ENCODE data around the gene MRPL4.

MRPL4 gene

DNA sequence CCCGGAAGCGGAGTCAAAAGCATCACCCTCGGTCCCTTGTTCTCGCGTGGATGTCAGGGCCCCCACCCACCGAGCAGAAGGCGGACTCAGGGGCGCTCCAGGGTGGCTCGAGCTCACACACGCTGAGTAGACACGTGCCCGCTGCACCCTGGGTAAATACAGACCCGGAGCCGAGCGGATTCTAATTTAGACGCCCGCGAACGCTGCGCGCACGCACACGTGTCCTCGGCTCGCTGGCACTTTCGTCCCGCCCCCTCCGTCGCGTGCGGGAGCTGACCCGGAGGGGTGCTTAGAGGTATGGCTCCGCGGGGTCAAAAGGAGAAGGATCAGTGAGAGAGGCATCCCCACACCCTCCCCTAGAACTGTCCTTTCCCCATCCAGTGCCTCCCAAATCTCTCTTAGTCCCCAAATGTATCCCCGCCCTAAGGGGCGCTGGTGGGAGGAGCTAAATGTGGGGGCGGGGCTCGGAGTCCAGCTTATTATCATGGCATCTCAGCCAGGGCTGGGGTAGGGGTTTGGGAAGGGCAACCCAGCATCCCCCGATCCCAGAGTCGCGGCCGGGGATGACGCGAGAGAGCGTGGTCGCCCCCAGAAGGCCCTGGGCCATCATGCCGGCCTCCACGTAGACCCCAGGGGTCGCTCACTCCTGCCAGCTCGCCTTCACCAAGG is 37.3 kb downstream of the MRPL4 start:
- peak; percentile 75 for DNase-seq (ENCODE audit: low spot score)

DNA sequence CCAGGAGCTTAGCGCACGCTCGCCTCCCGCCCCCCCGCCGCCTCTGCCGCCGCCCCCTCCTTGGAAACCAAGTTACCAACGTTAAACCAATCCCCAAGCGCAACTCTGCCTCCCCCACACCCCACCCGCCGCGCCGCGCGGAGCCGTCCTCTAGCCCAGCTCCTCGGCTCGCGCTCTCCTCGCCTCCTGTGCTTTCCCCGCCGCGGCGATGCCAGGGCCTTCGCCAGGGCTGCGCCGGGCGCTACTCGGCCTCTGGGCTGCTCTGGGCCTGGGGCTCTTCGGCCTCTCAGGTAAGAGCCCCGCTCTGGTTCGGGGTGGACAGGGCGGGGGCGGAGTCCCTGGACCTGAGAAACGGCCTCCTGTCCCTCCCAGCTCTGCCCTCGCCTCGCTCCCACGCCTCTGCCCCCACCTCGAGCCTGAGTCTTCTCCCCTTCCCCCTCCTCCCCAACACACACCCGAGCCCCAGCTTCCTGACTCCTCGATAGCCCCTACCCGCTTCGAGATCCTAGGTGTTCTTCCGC is 37.9 kb downstream of the MRPL4 start, which contains the start of gene ICAM5:
Gene ICAM5 (plus strand): TSS at position 117 of the 521 bp plus-strand sequence. CDS start 92 bp downstream, at position 209.
- peak; percentile 55 for DNase-seq (ENCODE audit: low spot score)

DNA sequence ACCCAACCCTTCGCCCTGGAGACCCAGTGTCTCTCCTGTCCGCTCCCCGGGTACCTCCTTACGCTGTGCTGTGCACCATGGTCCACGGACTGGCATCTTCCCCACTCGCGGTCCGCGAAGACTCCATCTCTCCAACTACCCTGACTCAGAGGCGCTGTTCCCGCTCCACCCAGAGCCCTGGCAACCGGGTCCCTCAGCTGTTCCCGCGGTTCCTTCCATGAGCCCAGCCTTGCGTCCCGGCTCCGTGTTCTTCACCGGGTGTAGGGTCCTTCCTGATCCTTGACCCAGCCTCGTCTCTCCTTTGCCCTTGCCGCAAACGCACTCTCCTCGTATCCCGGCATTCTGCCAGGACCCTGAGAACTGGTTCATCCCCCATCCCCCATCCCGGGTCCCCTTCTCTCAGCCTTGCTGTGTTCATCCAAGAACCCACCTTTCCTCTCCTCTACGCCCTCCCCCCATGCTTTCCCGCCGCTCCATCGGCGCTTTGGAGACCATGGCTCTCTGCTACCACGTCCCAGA is 38.4 kb downstream of the MRPL4 start:
- peak; percentile 31 for DNase-seq (ENCODE audit: low spot score)

GRCh38 chr19:10290876-10291553 is 39.0 kb downstream of the MRPL4 start:
- peak; percentile 85 for DNase-seq (ENCODE audit: low spot score)

GRCh38 chr19:10291554-10292205 is 39.7 kb downstream of the MRPL4 start:
- DNase-seq (ENCODE audit: low spot score) = no peak

GRCh38 chr19:10292206-10292788 is 40.3 kb downstream of the MRPL4 start:
- DNase-seq (ENCODE audit: low spot score) = peak; percentile 89

DNA sequence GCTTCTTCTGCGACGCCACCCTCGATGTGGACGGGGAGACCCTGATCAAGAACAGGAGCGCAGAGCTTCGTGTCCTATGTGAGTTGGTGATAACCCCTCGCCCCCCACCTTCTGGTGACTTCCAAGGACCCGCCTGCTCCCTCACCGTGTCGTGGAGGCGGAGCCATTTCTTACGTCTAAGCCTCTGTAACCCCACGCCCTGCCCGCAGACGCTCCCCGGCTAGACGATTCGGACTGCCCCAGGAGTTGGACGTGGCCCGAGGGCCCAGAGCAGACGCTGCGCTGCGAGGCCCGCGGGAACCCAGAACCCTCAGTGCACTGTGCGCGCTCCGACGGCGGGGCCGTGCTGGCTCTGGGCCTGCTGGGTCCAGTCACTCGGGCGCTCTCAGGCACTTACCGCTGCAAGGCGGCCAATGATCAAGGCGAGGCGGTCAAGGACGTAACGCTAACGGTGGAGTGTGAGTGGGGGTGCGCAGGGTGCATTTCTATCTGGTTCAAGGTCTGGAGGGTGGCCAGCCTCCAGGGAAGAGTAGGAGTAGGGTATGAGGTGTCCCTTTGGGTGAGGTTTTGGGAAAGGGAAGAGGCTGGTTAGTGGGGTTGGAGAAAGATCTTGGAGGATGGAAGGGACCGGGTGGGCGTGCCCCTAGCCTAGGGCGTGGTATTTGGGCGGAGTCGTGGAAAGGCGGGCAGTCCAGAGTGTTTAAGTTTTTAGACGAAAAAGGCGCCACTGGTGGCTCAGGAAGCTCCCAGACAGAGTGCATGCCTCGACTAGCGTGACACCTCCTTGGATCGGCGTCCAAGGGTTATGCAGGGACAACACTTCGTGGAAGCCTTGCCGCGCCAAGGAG is 41.0 kb downstream of the MRPL4 start:
- DNase-seq (ENCODE audit: low spot score) = no peak

DNA sequence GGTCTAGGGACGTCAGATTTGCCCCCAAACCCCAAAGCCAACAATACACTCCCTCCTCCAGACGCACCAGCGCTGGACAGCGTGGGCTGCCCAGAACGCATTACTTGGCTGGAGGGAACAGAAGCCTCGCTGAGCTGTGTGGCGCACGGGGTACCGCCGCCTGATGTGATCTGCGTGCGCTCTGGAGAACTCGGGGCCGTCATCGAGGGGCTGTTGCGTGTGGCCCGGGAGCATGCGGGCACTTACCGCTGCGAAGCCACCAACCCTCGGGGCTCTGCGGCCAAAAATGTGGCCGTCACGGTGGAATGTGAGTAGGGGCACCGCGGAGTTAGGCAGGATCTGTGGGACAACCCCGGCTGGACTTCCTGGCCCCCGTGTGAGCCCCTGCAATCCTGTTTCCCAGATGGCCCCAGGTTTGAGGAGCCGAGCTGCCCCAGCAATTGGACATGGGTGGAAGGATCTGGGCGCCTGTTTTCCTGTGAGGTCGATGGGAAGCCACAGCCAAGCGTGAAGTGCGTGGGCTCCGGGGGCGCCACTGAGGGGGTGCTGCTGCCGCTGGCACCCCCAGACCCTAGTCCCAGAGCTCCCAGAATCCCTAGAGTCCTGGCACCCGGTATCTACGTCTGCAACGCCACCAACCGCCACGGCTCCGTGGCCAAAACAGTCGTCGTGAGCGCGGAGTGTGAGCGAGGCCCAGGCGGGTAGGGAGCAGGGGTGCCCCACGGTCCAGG is 41.8 kb downstream of the MRPL4 start:
- DNase-seq (ENCODE audit: low spot score) = no peak

DNA sequence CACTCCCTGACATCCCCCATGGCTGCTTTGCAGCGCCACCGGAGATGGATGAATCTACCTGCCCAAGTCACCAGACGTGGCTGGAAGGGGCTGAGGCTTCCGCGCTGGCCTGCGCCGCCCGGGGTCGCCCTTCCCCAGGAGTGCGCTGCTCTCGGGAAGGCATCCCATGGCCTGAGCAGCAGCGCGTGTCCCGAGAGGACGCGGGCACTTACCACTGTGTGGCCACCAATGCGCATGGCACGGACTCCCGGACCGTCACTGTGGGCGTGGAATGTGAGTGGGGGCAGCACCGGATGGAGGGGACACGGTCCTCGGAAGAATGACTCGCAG is 42.3 kb downstream of the MRPL4 start:
- no peak for DNase-seq (ENCODE audit: low spot score)

DNA sequence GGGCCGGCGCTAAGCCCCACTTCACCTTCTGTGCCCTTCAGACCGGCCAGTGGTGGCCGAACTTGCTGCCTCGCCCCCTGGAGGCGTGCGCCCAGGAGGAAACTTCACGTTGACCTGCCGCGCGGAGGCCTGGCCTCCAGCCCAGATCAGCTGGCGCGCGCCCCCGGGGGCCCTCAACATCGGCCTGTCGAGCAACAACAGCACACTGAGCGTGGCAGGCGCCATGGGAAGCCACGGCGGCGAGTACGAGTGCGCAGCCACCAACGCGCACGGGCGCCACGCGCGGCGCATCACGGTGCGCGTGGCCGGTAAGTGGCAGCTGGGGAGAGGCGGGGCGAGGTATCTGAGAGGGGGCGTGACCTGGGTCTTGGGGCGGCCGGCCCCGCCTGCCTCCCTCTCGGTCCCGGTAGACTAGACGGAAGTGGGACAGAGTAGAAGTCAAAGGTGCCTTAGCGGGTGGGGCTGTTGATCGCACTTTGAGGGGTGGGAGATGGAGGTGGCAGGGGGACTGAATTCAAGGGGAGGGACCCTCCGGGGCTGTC is 43.4 kb downstream of the MRPL4 start:
- DNase-seq (ENCODE audit: low spot score) = no peak

DNA sequence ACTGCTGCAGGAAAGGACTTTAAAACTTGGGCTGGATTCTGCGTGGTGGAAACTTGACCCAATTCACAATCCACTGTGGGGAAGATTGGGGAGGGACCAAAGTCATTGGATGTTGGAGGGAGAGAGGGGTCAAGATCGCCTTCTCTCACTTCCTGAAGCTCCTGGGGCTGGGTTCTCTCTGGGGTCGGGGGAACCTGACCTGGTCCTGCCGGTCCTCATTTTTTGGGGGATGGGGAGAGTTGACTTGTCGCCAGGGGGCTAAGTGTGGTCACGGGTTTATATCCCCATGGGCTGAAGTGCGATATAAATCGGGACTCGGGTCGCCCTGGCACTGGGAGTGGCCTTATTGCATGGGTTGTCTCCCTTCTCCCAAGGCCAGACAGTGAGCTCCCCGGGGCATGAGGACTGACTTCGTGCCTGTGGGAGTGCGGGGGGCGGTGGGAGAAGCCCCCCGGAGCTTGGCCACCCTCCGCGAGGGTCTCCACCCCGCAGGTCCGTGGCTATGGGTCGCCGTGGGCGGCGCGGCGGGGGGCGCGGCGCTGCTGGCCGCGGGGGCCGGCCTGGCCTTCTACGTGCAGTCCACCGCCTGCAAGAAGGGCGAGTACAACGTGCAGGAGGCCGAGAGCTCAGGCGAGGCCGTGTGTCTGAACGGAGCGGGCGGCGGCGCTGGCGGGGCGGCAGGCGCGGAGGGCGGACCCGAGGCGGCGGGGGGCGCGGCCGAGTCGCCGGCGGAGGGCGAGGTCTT is 44.0 kb downstream of the MRPL4 start:
- DNase-seq (ENCODE audit: low spot score) = no peak

DNA sequence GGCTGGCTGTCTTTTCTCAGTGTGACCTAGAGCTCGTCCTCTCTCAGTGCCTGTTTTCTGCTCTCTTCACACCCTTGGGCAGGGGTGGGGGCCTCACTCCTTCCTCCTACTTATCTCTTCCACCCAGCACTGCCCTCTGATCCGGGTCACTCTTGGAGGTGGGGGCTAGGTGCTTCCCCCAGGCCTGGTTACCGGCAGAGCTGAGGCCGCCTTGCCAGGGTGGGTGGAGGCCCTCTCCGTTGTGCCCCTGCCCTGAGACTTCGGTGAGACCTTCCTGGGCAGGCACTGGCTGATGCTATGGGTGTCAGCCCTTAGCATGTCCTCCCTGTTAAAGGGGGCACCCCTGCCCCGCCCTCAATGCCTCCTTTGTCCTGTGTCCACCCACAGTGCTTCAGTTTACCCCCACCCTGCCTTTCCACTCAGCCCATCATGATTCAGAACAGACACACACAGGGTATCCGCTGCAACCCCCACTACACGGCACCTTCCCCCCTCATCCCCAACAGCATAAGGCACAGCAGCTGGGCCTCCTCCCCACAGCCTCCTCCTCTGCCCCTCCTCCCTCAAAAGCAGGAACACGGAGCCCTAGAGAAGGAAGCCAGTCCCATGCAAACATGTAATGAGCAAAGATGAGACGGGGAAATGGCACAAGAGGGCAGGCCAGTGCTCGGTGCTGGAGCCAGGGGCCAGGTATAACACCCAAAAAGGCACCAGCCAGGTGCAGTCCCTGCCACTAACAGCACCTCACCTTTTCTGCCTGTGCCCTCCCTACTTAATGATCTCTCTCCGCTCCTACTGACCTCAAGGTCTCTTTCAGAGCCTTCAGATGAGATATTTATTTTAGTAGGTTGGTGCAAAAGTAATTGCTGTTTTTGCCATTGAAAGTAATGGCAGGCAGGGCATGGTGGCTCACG is 47.8 kb downstream of the MRPL4 start:
- DNase-seq (ENCODE audit: low spot score) = no peak

DNA sequence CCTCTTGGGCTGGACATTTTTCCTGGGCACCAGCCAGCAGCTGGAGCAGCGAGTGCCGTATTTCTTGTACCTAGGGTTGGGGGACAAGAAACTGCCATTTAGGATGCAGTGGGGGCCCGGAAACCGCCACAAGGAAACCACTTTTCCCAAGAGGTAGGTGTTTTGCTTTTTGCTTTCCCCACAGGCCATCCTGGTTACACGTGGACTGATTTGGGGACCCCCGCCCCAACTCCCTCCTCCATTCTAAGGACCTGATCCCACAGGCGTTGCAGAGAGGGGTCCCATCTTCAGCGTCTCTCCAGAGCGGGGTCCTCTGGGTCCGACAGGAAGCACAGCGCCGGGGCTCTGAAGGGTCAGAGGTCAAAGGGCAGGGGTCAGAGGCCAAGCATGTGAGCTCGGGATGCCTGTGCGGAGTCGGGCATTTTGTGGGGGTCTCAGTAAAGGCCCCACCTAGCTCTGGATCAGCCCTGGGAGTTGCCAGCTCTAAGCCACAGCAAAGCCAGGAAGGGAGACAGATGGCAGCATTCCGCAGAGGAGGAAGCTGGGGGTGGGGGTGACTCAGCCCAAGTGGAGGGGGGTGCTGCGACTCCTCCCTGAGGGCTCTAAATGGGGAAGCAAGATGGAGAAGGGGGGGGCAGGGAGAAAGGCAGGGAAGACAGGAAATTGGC is 53.3 kb downstream of the MRPL4 start:
- no peak for DNase-seq (ENCODE audit: low spot score)

DNA sequence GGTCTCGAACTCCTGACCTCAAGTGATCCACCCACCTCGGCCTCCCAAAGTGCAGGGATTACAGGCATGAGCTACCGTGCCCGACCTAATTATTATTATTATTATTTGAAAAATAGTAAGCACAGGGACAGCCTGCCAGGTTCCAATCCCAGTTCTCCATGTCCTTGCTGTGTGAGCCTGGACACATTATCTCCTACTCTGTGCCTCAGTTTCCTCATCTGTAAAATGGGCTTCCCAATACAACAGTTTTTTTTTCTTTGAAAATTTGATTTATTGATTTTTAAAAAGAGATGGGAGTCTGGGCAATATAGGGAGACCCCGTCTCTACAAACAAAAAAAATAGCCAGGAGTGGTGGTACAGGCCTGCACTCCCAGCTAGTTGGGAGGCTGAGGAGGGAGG is 54.3 kb downstream of the MRPL4 start:
- DNase-seq (ENCODE audit: low spot score) = no peak

DNA sequence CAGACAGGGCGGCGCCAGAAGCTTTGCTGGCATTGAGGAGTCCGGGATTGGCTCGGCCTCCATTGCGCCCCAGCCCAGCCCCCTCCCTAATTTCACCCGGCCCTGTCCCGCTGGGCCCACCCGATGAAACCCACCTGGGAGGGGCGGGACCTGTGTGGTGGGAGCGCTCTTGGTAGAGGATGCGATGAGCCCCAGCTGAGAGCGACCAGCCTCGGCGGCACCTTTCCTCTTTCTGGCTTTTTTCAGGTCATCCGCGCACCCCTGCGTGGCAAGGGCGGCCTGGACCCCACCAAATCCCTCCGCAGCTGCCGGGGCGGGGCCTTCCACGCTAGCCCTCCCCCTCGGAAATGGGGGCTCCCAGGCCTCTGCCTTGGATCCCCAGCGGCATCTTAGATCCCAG is 57.4 kb downstream of the MRPL4 start, which contains the start of gene ZGLP1:
Gene ZGLP1 (minus strand): TSS at position 393 of the 400 bp plus-strand sequence.
- DNase-seq (ENCODE audit: low spot score) = no peak
